Activated T-cell treated with anti-CD3 and anti-CD28 coated beads, Interleukin-2, amount 50 U/mL, for 72 hours (primary cell): ENCODE results near the gene POLN. TPM values are rescaled to one million over a fixed set of nuclear protein-coding genes. Genes with fewer than 3 reads are reported as not detected.
"Not testable (repeated sequence)": the region's sequence is repeated elsewhere in the genome, so short reads cannot be mapped to it uniquely, and the experiment has no call there.

ENCODE experiments used
- ATAC-seq, 2 donors: fragments of 150-1000 bp; cut with Tn5 transposase; replicated peaks in 1 of 2; 2 replicates each; pipeline ENCODE4 v1.10.0; 2021; ENCODE audit warnings: moderate library complexity in 2 of 2, mild to moderate bottlenecking in 1 of 2
- DNase-seq, 2 donors: peaks; one replicate each; pipeline ENCODE4 v3.0.0; 2021 to 2022; ENCODE audit warnings: mixed read lengths in 1 of 2
- H3K27ac Mint-ChIP-seq: one replicate; pipeline ENCODE4 v1.8.0; 2022; ENCODE audit warnings: mild to moderate bottlenecking, moderate library complexity, mixed read lengths
- H3K27me3 Mint-ChIP-seq: one replicate; pipeline ENCODE4 v1.8.0; 2022; ENCODE audit warnings: low read depth, mixed read lengths
- H3K36me3 Mint-ChIP-seq, 2 donors: one replicate each; pipeline ENCODE4 v1.8.0; 2022; ENCODE audit warnings: mixed read lengths in 2 of 2, mild to moderate bottlenecking in 1 of 2; ENCODE audit not compliant: insufficient read depth in 2 of 2
- H3K4me1 Mint-ChIP-seq: one replicate; pipeline ENCODE4 v1.8.0; 2022; ENCODE audit warnings: low read depth, mixed read lengths
- H3K4me3 Mint-ChIP-seq, 2 donors: one replicate each; pipeline ENCODE4 v1.8.0; 2022; ENCODE audit warnings: mild to moderate bottlenecking in 2 of 2, mixed read lengths in 2 of 2, moderate library complexity in 2 of 2
- H3K9me3 Mint-ChIP-seq, 2 donors: one replicate each; pipeline ENCODE4 v1.8.0; 2022; ENCODE audit warnings: mixed read lengths in 2 of 2
- total RNA-seq, 2 donors: library from RNA; stranded (reverse); gene quantifications; one replicate each; pipeline ENCODE4 v1.2.3, GENCODE V29; 2022

The POLN gene
- total RNA-seq, 2 donors from 2014 or later, result 4.6 TPM

DNA sequence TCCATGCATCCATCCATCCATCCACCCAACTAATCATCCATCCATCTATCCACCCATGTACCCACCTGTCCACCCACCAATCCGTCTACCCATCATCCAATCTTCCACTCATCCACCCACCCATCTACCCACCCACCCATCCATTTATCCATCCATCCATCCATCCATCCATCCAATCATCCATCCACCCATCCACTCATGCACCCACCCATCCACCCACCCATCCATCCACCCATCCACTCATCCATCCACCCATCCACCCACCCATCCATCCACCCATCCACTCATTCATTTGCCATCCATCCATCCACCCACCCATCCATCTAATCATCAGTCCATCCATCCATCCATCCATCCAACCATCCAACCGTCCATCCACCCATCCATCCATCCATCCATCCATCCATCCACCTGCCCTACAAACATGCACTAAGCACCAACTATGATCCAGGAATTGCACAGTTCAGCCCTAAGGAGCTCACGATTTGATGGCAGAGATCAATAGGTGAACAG, 41.3 kb upstream of the POLN start:
- no peaks in the 10 kb centered on the region for H3K27me3 Mint-ChIP-seq
- no peaks in the 10 kb centered on the region for H3K36me3 Mint-ChIP-seq
- DNase-seq (no peak), ATAC-seq (no peak)
- H3K9me3 Mint-ChIP-seq, result no peaks in the 10 kb centered on the region
- no peak overlapping the region for H3K27ac Mint-ChIP-seq
- no peak overlapping the region for H3K4me3 Mint-ChIP-seq
- peaks cover 30% of the 10 kb centered on the region for H3K4me1 Mint-ChIP-seq

DNA sequence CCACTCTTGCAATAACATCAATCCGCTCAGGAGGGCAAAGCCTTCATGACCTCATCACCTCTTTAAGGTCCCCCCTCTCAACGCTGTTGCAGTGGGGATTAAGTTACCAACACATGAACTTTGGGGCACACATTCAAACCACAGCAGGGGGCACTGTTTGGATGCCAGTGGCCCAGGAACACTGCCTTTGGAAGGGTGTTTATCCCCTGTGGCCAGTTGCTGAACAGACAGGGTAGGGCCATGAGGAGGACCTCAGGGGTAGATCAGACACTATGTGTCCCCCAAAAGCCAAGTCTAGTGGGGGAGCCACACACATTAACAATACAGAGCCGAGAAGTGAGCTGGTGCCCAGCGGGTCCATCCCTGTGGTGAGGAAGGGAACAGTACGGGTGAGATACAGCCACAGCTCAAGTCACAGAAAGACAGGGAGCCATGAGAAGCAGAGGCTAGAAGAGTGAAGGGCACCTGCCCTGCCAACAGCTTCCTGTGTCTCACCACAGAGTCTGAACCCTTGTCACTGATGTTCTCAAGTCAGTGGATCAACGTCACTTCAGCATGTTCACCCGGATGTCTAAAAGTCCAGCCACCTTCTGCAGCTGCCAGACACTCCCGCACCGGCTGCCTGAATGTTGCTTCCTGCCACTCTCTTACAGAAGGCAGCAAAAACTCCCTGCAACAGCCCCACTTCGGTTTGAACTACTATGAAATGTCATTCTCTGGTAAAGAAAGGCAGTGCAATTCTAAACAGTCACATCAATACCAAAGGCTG, 39.8 kb upstream of the POLN start:
- Mint-ChIP-seq H3K4me3 (peak overlapping the region; percentile 58 to 60), H3K4me1 (peaks cover 30% of the 10 kb centered on the region), H3K27ac (peak overlapping the region; percentile 73), H3K9me3 (no peaks in the 10 kb centered on the region), H3K36me3 (no peaks in the 10 kb centered on the region), H3K27me3 (no peaks in the 10 kb centered on the region)
- peak; percentile 75 to 82 for DNase-seq
- peak; percentile 94 to 96 for ATAC-seq

DNA sequence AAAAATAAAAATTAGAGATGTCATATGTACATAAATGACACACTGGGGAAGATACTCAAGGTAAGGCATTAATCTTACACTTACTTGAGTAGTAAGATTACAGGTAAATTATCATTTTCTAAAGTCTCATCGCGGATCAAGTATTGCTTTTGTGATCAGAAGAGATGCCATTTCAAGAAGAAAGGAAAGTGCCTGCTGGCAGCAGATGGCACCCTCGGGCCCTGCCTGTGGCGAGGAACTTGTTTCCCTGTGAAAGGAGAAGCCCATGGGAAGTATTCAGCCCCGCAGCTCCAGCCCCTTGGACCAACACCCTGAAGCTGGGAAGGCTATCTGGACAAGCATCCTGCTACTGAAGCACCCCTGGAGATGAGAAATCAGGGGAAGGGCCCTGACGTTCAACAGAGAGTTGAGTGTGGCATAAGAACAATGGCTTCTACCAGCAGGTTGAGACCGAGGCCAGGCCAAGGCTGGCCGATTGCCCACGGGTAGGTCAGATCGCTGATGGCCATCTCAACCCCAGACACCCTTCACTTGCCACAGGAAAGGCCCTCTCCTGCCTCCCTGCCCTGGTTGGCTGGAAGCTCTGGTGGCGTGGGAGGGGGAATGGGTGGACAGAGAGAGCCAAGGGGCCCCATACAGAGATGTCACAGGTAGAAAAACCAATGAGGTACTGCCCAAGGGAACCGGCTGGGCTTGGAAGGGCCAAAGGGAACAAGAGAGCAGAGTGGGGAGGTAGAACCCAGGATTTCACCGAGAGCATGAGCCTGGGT, 38.8 kb upstream of the POLN start:
- peak overlapping the region; percentile 58 to 59 for H3K4me3 Mint-ChIP-seq
- DNase-seq (no peak), ATAC-seq (no peak)
- no peaks in the 10 kb centered on the region for H3K9me3 Mint-ChIP-seq
- no peaks in the 10 kb centered on the region for H3K27me3 Mint-ChIP-seq
- peak overlapping the region; percentile 72 for H3K27ac Mint-ChIP-seq
- peaks cover 30% of the 10 kb centered on the region for H3K4me1 Mint-ChIP-seq
- no peaks in the 10 kb centered on the region for H3K36me3 Mint-ChIP-seq

DNA sequence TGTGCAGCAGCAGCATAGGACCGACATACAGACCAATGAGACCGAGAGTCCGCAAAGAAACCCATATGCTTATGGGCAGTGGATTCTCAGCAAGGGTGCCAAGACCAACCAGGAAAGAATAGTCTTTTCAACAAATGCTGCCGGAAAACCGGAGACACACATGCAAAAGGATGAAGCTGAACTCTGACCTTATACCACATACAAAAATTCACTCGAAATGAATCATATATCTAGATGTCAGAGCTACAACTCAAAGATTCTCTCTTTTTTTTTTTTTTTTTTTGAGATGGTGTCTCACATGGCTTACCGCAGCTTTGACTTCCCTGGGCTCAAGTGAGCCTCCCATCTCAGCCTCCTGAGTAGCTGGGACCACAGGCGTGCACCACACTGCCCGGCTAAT, 36.0 kb upstream of the POLN start:
- Mint-ChIP-seq H3K9me3 (no peaks in the 10 kb centered on the region), H3K4me3 (no peak overlapping the region), H3K27ac (no peak overlapping the region), H3K27me3 (no peaks in the 10 kb centered on the region), H3K4me1 (peaks cover 26% of the 10 kb centered on the region), H3K36me3 (no peaks in the 10 kb centered on the region)
- DNase-seq (no peak), ATAC-seq (no peak)

DNA sequence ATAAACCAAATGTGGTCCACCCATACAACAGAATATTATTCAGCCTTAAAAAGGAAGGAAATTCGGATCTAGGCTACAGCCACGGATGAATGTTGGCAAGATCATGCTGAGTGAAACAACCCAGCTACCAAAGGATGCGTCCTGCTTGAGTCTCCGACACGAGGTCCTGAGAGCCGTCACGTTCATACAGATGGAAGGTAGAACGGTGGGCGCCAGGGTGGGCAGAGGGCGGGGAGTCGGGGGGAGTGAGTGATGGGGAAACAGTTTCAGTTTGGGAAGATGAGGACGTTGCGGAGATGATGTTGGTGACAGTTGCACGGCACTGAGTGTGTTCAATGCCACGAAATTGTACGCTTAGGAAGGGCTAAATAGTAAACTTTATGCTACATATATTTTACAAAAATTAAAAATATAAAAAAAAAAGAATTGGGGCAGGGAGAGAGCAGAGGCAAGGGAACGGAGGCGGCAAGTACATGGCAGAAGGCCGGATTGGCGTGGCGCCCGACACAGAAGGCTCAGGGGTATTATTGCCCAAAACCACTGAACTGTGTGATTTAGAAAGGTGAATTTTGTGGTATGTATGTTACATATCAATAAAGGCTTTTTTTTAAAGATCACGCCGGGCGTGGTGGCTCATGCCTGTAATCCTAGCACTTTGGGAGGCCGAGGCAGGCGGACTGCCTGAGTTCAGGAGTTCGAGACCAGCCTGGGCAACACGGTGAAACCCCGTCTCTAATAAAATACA, 34.8 kb upstream of the POLN start:
- Mint-ChIP-seq H3K36me3 (no peaks in the 10 kb centered on the region), H3K4me1 (peaks cover 14% of the 10 kb centered on the region), H3K27me3 (no peaks in the 10 kb centered on the region), H3K27ac (no peak overlapping the region), H3K9me3 (no peaks in the 10 kb centered on the region), H3K4me3 (no peak overlapping the region)
- DNase-seq (no peak), ATAC-seq (no peak)

DNA sequence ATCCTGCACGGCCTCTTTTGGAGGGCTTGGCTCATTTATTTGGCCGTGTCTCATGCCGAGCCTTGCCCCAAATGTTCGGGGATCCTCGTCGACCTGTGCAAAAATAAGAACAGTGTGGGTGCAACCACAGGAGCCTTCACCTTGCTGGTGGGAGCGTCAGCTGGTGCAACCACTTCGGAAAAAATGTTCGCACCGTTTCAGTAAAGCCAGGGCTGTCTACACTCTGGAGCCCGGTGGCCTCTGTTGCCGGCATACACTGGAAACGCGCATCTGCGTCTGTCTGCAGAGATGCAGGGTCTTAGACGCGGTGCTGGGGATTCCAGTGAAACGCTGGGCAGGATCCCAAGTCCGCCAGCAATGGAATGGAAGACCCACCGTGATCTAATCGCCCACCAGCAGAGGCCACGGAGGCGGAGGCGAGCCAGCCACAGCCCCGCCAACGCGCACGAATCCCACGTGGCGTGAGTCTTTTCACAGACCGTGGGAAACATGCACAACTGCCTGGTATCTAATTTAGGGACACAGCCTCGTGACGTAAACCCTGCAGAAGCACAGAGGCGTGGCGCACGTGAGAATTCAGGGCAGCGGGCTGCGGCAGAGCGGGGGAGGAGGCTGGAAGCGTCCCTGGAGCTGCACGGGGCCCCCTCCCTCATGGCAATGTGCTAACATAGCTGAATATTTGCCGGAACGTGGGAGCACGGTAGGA, 33.8 kb upstream of the POLN start:
- no peak for ATAC-seq
- Mint-ChIP-seq H3K27ac (no peak overlapping the region), H3K36me3 (no peaks in the 10 kb centered on the region), H3K9me3 (no peaks in the 10 kb centered on the region), H3K4me1 (peaks cover 4% of the 10 kb centered on the region), H3K4me3 (no peak overlapping the region), H3K27me3 (no peaks in the 10 kb centered on the region)
- DNase-seq, result no peak

DNA sequence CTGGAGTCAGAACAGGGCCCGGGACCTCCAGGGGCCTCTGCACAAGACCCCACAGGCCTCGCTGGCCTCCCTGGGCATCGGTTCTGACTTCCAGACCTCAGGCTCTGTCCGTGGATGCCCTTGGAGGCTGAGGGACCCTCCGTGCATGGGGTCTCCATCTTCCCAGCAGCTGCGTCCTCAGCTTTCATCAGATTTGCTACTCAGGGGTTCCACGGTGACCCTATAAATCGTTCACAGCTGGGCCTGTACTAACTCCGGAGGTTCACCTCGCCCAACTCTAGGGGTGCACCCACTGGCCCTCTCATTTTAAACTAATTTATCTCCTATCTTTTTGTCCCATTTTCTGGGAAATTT, 33.1 kb upstream of the POLN start:
- H3K36me3 Mint-ChIP-seq, H3K27me3 Mint-ChIP-seq, H3K4me3 Mint-ChIP-seq, ATAC-seq, H3K9me3 Mint-ChIP-seq, H3K4me1 Mint-ChIP-seq, H3K27ac Mint-ChIP-seq, DNase-seq: not testable (repeated sequence)

DNA sequence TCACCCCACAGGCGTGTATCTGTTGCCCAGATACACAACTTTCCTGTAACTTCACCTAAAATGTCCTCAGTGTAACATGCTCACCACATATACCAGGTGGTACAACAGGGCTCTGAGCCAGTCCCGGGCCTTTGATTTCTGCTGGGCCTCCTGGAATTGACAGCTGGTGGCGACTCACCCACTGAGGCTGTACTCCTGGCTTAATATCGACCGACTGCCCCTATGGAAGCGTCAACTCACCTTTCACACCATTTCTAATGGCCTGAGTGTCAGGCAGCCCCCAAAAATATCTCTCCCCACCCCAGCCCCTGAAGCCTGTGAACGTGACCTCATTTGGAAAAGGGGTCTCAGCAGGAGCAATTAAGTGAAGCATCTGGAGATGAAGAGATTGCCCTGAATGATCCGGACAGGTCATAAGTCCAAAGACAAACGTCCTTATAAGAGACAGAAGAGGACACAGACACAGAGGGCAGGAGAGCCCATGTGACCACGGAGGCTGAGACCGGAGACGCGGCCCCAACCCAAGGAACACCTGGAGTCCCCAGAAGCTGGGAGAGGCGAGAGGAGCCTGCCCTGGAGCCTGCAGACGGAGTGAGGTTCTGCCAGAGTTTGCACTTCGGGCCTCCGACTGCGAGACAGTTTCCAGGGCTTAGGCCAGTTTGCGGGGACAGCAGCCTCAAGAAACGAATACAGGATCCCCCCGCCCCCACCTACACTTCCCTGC, 32.6 kb upstream of the POLN start:
- H3K36me3 Mint-ChIP-seq, result no peaks in the 10 kb centered on the region
- no peak for DNase-seq
- no peaks in the 10 kb centered on the region for H3K4me1 Mint-ChIP-seq
- no peak overlapping the region for H3K27ac Mint-ChIP-seq
- H3K4me3 Mint-ChIP-seq, result no peak overlapping the region
- ATAC-seq, result no peak
- H3K27me3 Mint-ChIP-seq, result no peaks in the 10 kb centered on the region
- H3K9me3 Mint-ChIP-seq, result no peaks in the 10 kb centered on the region

DNA sequence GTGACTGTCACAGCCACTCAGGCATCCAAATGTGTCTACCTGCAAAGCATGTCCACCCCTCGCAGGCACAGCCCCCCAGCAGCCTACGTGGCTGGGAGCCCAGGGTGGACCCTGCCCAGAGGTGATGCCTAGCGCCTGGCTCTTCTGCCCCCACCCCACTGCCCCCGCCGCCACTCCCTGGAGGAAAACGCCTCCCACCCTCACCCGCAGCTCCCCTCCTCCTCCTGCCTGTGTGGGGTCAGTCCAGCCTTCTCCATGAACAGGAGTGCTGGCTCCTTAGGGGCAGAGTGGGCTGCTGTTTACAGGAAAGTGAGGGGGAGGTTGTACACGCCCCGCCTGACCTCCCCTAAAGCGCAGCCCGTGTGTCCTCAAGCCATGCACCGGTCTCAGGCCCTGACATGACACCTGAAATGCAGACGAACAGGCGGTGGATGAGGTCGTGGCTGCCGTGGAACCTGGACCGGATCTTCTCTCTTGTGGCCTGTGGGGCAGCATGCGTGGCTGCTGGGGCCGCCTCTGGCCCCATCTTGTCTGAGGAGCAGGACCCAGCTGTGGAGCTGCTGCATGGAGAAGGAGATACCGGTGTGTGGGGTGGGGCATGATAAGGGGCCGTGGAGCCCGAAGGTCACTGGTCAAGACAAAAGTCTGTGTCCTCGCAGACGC, 31.9 kb upstream of the POLN start:
- Mint-ChIP-seq H3K36me3 (no peaks in the 10 kb centered on the region), H3K9me3 (no peaks in the 10 kb centered on the region), H3K4me1 (no peaks in the 10 kb centered on the region), H3K4me3 (no peak overlapping the region), H3K27ac (no peak overlapping the region), H3K27me3 (no peaks in the 10 kb centered on the region)
- DNase-seq (no peak), ATAC-seq (no peak)

DNA sequence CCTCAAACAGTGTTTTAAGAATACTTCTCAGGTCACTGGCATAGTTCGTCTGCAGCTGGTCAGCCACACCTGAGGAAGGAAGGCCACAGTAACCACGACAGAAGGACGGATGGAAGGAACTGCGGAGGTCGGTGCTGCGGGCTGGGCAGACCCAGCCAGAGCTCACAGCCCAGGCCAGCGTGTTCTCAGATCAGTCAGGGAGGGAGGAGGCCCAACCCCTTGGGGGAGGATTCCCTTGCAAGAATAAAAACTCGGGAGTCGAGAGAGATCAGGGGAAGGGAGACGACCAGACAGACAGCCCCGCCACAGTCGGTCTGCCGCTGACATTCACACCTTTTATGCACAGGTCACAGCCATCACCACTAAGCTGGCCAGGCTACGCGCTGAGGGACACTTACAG, 31.3 kb upstream of the POLN start:
- Mint-ChIP-seq H3K4me1 (no peaks in the 10 kb centered on the region), H3K27me3 (no peaks in the 10 kb centered on the region), H3K27ac (no peak overlapping the region), H3K9me3 (no peaks in the 10 kb centered on the region), H3K36me3 (no peaks in the 10 kb centered on the region), H3K4me3 (no peak overlapping the region)
- no peak for ATAC-seq
- DNase-seq, result no peak

DNA sequence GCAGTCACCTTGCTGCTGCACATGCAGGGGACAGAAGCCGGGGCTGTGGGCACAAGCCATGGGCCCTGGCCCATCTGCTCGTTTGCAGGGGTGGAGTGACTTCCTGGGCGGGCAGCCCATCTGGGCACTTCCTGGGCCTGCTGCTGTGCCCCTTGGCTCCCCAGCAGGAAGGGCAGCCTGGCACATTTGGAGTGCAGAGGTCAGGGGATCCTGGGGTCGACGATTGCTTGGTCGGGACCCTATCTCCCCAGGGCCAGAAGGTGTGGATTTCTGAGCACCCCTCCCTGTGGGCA, 30.9 kb upstream of the POLN start:
- DNase-seq (no peak), ATAC-seq (no peak)
- Mint-ChIP-seq H3K27ac (no peak overlapping the region), H3K27me3 (no peaks in the 10 kb centered on the region), H3K4me3 (no peak overlapping the region), H3K4me1 (no peaks in the 10 kb centered on the region), H3K9me3 (no peaks in the 10 kb centered on the region), H3K36me3 (no peaks in the 10 kb centered on the region)
